ENCODE data around the gene APMAP.

APMAP gene

DNA sequence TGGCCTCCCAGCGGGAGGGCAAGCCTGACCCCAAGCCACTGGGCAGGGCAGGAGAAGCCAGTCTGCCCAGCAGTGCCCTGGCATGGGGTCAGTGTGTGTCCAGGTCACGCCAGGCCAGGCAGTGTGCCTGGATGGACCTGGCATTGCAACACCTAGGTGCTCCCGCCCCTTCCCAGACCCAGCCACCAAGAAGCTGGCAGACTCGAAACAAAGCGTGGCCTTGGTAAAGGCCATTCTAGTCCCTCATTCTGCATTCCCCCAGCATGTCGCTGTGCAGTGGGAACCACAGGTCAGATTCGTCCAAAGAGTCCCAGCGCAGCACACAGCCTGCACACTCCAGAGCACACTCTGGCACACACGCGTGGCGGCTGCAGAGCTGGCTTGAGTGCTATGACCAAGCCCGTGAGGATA lies 19.3 kb upstream of the APMAP start:
- TF ChIP-seq, protein P1, sequence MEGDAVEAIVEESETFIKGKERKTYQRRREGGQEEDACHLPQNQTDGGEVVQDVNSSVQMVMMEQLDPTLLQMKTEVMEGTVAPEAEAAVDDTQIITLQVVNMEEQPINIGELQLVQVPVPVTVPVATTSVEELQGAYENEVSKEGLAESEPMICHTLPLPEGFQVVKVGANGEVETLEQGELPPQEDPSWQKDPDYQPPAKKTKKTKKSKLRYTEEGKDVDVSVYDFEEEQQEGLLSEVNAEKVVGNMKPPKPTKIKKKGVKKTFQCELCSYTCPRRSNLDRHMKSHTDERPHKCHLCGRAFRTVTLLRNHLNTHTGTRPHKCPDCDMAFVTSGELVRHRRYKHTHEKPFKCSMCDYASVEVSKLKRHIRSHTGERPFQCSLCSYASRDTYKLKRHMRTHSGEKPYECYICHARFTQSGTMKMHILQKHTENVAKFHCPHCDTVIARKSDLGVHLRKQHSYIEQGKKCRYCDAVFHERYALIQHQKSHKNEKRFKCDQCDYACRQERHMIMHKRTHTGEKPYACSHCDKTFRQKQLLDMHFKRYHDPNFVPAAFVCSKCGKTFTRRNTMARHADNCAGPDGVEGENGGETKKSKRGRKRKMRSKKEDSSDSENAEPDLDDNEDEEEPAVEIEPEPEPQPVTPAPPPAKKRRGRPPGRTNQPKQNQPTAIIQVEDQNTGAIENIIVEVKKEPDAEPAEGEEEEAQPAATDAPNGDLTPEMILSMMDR (IDR thresholded peaks at IDR 0.05) = no peak
- no peak for TF ChIP-seq ZFX (IDR thresholded peaks at IDR 0.05; ENCODE audit: borderline replicate concordance)
- no peak overlapping the region for H3K27ac ChIP-seq

DNA sequence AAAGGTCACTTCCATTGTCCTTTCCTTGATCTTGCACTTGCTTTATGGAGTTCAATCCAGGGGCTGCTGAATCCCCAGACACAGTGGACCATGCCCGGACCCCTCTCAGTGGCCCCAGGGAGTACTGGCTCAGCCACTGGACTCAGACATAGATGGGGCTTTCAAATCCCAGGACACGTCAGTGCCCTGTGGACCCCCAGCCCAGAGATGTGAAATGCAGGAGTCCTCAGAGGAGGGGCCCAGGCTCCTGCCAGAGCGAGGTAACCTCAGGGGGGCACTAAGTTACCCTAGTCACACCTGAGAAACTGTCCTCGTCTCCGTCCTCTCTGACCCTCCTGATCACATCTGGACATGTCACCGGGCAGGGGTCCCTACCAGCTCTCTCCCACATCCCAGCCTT lies 18.7 kb upstream of the APMAP start:
- TF ChIP-seq, protein P1 (IDR thresholded peaks at IDR 0.05) = no peak
- no peak for TF ChIP-seq ZFX (IDR thresholded peaks at IDR 0.05; ENCODE audit: borderline replicate concordance)
- H3K27ac ChIP-seq = no peak overlapping the region

DNA sequence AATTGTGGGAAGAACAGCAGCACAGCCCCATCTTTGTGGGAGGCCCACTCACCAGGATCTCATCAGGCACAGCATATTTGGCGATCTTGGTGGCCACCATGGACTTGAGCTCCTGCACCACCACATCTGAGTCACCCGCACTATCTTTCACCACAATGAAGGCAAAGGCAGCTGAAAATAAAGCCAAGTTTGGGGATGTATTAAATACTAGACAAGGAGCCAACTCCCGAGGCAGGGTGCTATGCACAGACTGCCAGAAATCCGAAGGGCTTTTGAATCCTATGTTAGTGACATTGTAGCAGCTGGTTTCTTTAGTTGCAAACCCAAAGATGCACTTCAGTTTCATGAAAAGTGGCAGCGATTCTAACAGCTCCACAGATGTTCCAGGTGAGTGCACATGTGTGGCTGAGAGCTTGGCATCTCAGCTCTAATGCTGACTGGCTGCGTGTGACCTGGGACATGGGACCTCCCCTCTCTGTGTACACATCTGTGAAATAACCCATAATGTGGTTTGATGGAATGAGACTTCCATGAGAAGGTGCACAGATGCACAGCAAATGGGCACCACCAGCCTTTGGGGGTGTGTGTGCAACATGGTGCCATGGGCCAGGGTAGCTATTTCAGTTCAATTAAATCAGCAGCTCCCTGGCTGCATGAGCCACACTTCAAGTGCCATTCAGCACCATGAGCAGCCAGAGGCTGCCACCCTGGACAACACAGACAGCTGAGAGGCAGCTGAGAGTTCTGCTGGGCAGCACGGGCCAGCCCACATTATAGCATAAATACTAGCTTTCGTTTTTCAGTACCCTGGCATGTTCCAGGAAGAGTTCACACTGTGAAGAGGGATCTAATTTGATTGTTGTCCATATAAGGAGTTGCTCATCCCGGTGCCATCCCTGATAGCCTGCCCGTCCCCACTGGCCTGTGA lies 16.9 kb upstream of the APMAP start:
- TF ChIP-seq, protein P1 (IDR thresholded peaks at IDR 0.05) = no peak
- no peak for TF ChIP-seq ZFX (IDR thresholded peaks at IDR 0.05; ENCODE audit: borderline replicate concordance)
- H3K27ac ChIP-seq = no peak overlapping the region

DNA sequence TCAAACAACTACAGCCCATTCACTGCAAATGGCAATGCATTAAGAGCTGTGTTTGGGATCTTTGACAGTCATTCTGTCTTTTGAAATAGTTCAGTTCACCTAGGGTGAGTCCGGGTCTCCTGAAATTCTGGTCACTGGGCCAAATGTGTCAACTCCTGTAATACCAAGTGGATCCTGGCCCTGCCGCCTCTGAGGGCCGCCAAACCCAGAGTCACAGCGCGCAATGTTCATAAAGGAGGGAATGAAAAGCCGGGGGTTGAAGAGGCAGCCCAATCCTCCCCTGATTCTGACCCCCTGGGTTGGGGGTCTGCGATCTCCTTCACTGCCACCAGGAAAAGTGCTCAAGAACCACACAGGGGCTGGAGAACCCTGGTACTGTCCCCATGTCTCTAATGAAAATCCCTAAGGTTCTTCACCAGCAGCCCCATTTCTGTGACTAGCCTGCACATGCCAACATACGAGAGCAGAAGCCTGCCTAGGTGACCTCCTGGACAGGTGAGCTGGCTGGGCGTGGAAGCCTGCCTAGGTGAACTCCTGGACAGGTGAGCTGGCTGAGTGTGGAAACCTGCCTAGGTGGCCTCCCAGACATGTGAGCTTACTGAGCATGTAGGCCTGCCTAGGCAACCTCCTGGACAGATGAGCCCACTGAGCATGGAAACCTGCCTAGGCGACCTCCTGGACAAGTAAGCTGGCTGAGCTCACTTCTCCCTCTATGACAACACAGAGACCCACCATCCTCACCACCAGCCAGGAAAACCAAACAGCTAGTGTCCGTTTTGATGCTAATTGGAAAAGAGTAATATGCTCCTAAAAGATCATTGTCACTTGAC lies 16.1 kb upstream of the APMAP start:
- TF ChIP-seq, protein P1 (IDR thresholded peaks at IDR 0.05) = no peak
- TF ChIP-seq ZFX (IDR thresholded peaks at IDR 0.05; ENCODE audit: borderline replicate concordance) = no peak
- no peak overlapping the region for H3K27ac ChIP-seq

DNA sequence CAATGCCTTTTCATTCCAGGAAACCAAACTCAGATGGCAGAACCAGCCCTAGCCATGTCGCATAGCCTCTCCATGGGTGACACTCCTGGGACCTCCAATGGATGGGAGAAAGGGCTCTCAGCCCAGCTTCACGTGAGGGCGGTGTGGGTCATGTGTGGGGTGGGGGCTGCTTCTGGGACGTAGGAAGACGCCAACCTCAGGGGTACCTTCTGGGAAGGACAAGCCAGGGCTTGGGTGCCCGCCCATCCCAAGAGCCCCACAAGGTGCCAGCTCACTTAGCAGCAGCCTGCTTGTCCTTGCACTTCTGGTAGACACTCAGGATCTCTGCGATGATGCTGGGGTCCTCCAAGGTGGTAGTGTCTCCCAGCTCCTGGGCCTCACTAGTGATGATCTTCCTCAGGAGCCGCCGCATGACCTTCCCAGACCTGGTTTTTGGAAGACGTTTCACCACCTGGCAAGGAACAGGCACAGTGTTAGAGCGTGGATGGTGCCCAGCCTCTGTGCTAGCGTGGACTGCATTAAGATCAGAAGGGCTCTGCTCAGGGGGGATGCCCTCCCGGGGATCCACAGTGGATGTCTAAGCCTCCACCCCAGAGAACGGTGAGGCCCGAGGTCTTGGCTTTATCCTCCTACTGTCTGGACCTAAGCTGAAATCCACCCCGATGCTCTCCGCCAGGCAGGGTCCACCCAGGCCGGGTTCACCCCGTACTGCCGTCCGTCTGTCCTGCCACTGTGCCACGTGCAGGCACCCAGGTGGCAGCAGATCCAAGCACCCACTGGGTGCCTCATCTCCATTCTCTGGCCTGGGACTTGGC lies 15.1 kb upstream of the APMAP start:
- no peak overlapping the region for H3K27ac ChIP-seq
- TF ChIP-seq, protein P1 (IDR thresholded peaks at IDR 0.05) = no peak
- no peak for TF ChIP-seq ZFX (IDR thresholded peaks at IDR 0.05; ENCODE audit: borderline replicate concordance)

DNA sequence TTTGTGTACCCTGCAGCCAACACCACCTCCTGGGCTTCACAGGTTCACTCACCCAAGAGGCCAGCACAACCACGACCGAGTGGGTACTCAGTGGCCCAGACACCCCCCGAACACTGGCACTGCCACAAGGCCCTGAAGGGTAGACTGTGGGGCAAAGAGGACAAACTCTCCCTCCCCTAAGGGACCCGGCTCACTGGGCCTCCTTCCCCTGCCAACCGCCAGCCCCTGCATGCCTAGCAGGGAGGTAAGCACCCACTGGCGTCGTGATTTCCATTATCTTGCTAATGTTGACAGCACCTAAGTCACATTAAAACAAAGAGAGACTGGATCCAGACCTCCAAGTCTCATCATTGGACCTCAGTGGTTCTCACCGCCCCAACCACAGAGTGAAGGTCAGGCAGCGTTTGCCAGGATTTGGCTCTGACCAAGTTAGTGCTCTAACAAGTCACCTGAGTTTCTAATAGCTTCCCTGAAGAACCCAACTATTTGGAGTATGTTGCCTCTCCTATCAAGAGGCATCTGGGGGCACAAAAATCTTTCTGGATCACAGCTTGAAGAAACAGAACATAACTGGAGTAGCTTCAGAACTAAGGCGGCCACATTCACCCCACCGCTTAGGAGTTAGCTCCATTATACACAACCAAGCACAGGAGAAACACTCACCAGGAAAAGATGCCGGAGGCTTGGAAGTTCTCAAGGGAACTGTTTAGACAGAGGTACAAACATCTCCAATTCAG lies 14.0 kb upstream of the APMAP start:
- no peak for TF ChIP-seq ZFX (IDR thresholded peaks at IDR 0.05; ENCODE audit: borderline replicate concordance)
- TF ChIP-seq, protein P1 (IDR thresholded peaks at IDR 0.05) = no peak
- H3K27ac ChIP-seq = no peak overlapping the region

Data from 22Rv1 (cell line).